Measurements from ENCODE around the gene GADL1. TPM values are rescaled to one million over a fixed set of nuclear protein-coding genes. Genes with fewer than 3 reads are reported as not detected.

The GADL1 gene
- total and polyA plus RNA-seq, 2 experiments from 2014 or later = 0.13 TPM; not detected in 1

- TF ChIP-seq EZH2phosphoT487 (IDR thresholded peaks at IDR 0.05; ENCODE audit: low read depth, severe bottlenecking, unreplicated experiment) (no peak), CTCF (IDR thresholded peaks at IDR 0.05; ENCODE audit: poor library complexity) (no peak), EZH2 (IDR thresholded peaks at IDR 0.05; ENCODE audit: borderline replicate concordance) (no peak)
- no peaks in the 10 kb centered on the region for H3K9me3 ChIP-seq (ENCODE audit: low read depth)
- no peak overlapping the region for H2AFZ ChIP-seq
- H3K27me3 ChIP-seq = no peaks in the 10 kb centered on the region
- no peaks in the 10 kb centered on the region for H4K20me1 ChIP-seq (ENCODE audit: insufficient read depth, poor library complexity, severe bottlenecking)
- no peaks in the 10 kb centered on the region for H3K36me3 ChIP-seq (replicated peaks; ENCODE audit: insufficient read depth, low read depth)
- H3K9me2 ChIP-seq (replicated peaks; ENCODE audit: insufficient read depth) = no peaks in the 10 kb centered on the region
- DNase-seq (ENCODE audit: low spot score) = no peak
- no peak overlapping the region for H3K4me3 ChIP-seq
- H3K4me2 ChIP-seq = no peak overlapping the region
- H3K79me2 ChIP-seq = no peaks in the 10 kb centered on the region
- H3K27ac ChIP-seq = no peak overlapping the region
- peaks cover 7% of the 10 kb centered on the region for H3K4me1 ChIP-seq (ENCODE audit: insufficient read depth)
These were observed 186.0 kb downstream of the GADL1 start for GRCh38 chr3:30708472-30708871.

GRCh38 chr3:30707825-30708224 is 186.6 kb downstream of the GADL1 start:
- H3K9me3 ChIP-seq (ENCODE audit: low read depth) = no peaks in the 10 kb centered on the region
- H3K27me3 ChIP-seq = no peaks in the 10 kb centered on the region
- TF ChIP-seq CTCF (IDR thresholded peaks at IDR 0.05; ENCODE audit: poor library complexity) (no peak), EZH2 (IDR thresholded peaks at IDR 0.05; ENCODE audit: borderline replicate concordance) (no peak)
- no peak overlapping the region for H2AFZ ChIP-seq
- no peaks in the 10 kb centered on the region for H3K9me2 ChIP-seq (replicated peaks; ENCODE audit: insufficient read depth)
- H3K27ac ChIP-seq = no peak overlapping the region
- H3K36me3 ChIP-seq (replicated peaks; ENCODE audit: insufficient read depth, low read depth) = no peaks in the 10 kb centered on the region
- peaks cover 7% of the 10 kb centered on the region for H3K4me1 ChIP-seq (ENCODE audit: insufficient read depth)
- DNase-seq (ENCODE audit: low spot score) = no peak
- no peaks in the 10 kb centered on the region for H4K20me1 ChIP-seq (ENCODE audit: insufficient read depth, poor library complexity, severe bottlenecking)
- H3K79me2 ChIP-seq = no peaks in the 10 kb centered on the region
- WGBS (ENCODE audit: low lambda C conversion rate, missing lambda C conversion rate) = 99% methylated on average over 4 of the region's 4 CpGs
- H3K4me3 ChIP-seq = no peak overlapping the region
- H3K4me2 ChIP-seq = no peak overlapping the region

GRCh38 chr3:30704931-30705890 is 189.2 kb downstream of the GADL1 start:
- H3K4me1 ChIP-seq (ENCODE audit: insufficient read depth) = peaks cover 2% of the 10 kb centered on the region
- no peaks in the 10 kb centered on the region for H3K79me2 ChIP-seq
- H3K9me2 ChIP-seq (replicated peaks; ENCODE audit: insufficient read depth) = no peaks in the 10 kb centered on the region
- no peaks in the 10 kb centered on the region for H3K27me3 ChIP-seq
- no peaks in the 10 kb centered on the region for H3K9me3 ChIP-seq (ENCODE audit: low read depth)
- H3K36me3 ChIP-seq (replicated peaks; ENCODE audit: insufficient read depth, low read depth) = no peaks in the 10 kb centered on the region
- H3K4me3 ChIP-seq = no peak overlapping the region
- H4K20me1 ChIP-seq (ENCODE audit: insufficient read depth, poor library complexity, severe bottlenecking) = no peaks in the 10 kb centered on the region
- no peak overlapping the region for H3K4me2 ChIP-seq
- no peak for TF ChIP-seq CTCF (IDR thresholded peaks at IDR 0.05; ENCODE audit: poor library complexity)
- TF ChIP-seq EZH2phosphoT487 (IDR thresholded peaks at IDR 0.05; ENCODE audit: low read depth, severe bottlenecking, unreplicated experiment) = no peak
- TF ChIP-seq EZH2 (IDR thresholded peaks at IDR 0.05; ENCODE audit: borderline replicate concordance) = no peak
- H3K27ac ChIP-seq = no peak overlapping the region
- WGBS (ENCODE audit: low lambda C conversion rate, missing lambda C conversion rate) = 84% methylated on average over 9 of the region's 9 CpGs
- H2AFZ ChIP-seq = no peak overlapping the region
- no peak for DNase-seq (ENCODE audit: low spot score)

Data from hepatocyte (in vitro differentiated cells).